Thymus (tissue), 11 donors: Measurements from ENCODE around the gene RSU1. TPM values are rescaled to one million over a fixed set of nuclear protein-coding genes. Genes with fewer than 3 reads are reported as not detected.

ENCODE experiments used
- DNase-seq, 9 donors: peaks; one replicate each; pipeline ENCODE4 v3.0.0-alpha.2; 2013; ENCODE audit warnings: low spot score in 9 of 9, low read depth in 6 of 9, missing footprints in 1 of 9
- H3K27ac ChIP-seq, 2 donors: one replicate each; pipeline ENCODE4 v1.5.1; 2013; ENCODE audit warnings: control low read depth in 1 of 2, low read depth in 1 of 2, low read length in 1 of 2, mild to moderate bottlenecking in 1 of 2, moderate library complexity in 1 of 2
- H3K27me3 ChIP-seq, 2 donors: one replicate each; pipeline ENCODE4 v1.5.1; 2013; ENCODE audit warnings: low read length in 1 of 2; ENCODE audit not compliant: control insufficient read depth in 2 of 2, insufficient read depth in 1 of 2
- H3K36me3 ChIP-seq, 2 donors: one replicate each; pipeline ENCODE4 v1.5.1; 2013; ENCODE audit warnings: low read length in 1 of 2, mild to moderate bottlenecking in 1 of 2, moderate library complexity in 1 of 2; ENCODE audit not compliant: control insufficient read depth in 2 of 2, insufficient read depth in 2 of 2
- H3K4me1 ChIP-seq, 2 donors: one replicate each; pipeline ENCODE4 v1.5.1; 2013; ENCODE audit warnings: low read length in 2 of 2; ENCODE audit not compliant: control insufficient read depth in 2 of 2, insufficient read depth in 2 of 2
- H3K4me3 ChIP-seq, 2 donors: one replicate each; pipeline ENCODE4 v1.5.1; 2013; ENCODE audit warnings: low read length in 2 of 2, control low read depth in 1 of 2, mild to moderate bottlenecking in 1 of 2
- H3K9me3 ChIP-seq, 2 donors: one replicate each; pipeline ENCODE4 v1.5.1; 2013; ENCODE audit warnings: low read length in 1 of 2, mild to moderate bottlenecking in 1 of 2; ENCODE audit not compliant: control insufficient read depth in 2 of 2, insufficient read depth in 1 of 2
- WGBS: extraction: QIAGEN DNeasy Blood & Tissue Kit; methylation state at CpG from one replicate; pipeline ENCODE4 v1.1.7; 2013; 5-methylcytosine and 5-hydroxymethylcytosine counted together
- polyA plus RNA-seq: library from polyadenylated mRNA; stranded (reverse); fragments of 200-250 nt; gene quantifications from one replicate; pipeline ENCODE4 v1.2.3, GENCODE V29; 2013
- total RNA-seq: library from RNA; stranded (reverse); fragments of 120-200 nt; gene quantifications from one replicate; pipeline ENCODE4 v1.2.4, GENCODE V29; 2013
- donor health status: healthy.

Gene RSU1
- total and polyA plus RNA-seq, 2 donors, result 40.1 to 53.2 TPM

GRCh38 chr10:16547973-16548372 is 269.3 kb downstream of the RSU1 start:
- Histone ChIP-seq H3K4me3 (no peak overlapping the region), H3K27ac (no peak overlapping the region), H3K9me3 (no peaks in the 10 kb centered on the region), H3K27me3 (no peaks in the 10 kb centered on the region), H3K4me1 (no peaks in the 10 kb centered on the region), H3K36me3 (no peaks in the 10 kb centered on the region)
- no peak for DNase-seq
- 95% methylated on average over 4 of the region's 4 CpGs for WGBS

DNA sequence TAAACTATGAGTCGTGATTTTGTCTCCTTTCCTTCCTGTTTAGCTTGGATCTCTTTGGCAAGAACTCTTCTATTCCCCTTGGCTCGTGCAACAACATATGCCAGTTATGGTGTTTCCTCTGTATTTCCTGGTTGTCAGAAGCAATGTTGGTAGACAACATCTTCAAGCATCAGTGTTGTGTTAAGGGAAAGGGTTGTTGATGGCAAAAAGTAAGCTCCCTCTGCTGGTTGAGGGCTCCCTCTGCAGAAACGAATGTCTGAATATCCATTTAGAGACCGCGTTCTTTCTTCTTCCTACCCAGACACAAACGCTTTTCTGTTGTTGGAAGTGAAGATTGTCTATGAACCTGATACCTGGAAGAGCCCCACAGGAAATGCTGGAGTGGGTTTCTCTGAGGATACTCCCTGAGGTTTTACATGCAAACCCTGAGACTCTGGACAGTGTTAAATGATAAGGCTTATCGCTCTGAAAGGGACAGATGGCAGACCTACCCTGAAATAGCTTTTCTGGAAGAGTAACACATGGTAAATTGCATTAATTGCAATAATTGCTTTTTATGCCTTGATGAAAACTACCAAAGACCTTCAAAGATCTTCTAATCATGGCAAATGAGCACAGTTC is 272.0 kb downstream of the RSU1 start:
- 34% methylated on average over 7 of the region's 7 CpGs for WGBS

DNA sequence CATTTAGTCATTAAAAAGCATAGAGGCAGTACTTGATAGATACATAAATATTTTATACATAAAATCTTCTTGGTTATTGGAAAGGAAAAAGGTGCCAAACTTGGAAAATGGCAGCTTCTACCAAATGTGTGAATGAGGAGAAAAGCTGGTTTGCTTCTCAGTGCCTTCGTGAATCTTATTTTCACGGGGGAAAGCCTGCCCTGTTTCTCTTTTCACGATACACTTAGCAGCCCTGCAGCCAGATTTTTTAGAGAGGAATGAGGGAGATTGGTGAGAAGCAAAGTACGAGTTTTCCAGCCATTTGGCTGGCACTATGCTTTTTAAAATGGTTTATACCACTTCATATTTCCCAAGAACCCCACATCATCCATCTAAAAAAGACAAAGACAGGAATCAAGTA is 272.6 kb downstream of the RSU1 start:
- H3K27ac ChIP-seq, result no peak overlapping the region
- 91% methylated on average over 4 of the region's 4 CpGs for WGBS
- DNase-seq, result no peak
- no peak overlapping the region for H3K4me3 ChIP-seq
- H3K9me3 ChIP-seq, result no peaks in the 10 kb centered on the region
- no peaks in the 10 kb centered on the region for H3K4me1 ChIP-seq
- H3K27me3 ChIP-seq, result no peaks in the 10 kb centered on the region
- H3K36me3 ChIP-seq, result no peaks in the 10 kb centered on the region

More for the DNA sequence above, 272.0 kb downstream of the RSU1 start:
- peak in 4 of 9 donors; percentile 4 to 36 (median 18) for DNase-seq
- Histone ChIP-seq H3K27ac (no peak overlapping the region), H3K9me3 (no peaks in the 10 kb centered on the region), H3K4me3 (no peak overlapping the region), H3K27me3 (no peaks in the 10 kb centered on the region), H3K4me1 (no peaks in the 10 kb centered on the region), H3K36me3 (no peaks in the 10 kb centered on the region)

- WGBS, result 90% methylated on average over 3 of the region's 3 CpGs
- H3K9me3 ChIP-seq, result no peaks in the 10 kb centered on the region
- H3K27ac ChIP-seq, result no peak overlapping the region
- DNase-seq, result no peak
- no peaks in the 10 kb centered on the region for H3K4me1 ChIP-seq
- no peaks in the 10 kb centered on the region for H3K27me3 ChIP-seq
- H3K4me3 ChIP-seq, result no peak overlapping the region
- no peaks in the 10 kb centered on the region for H3K36me3 ChIP-seq
Observed at GRCh38 chr10:16544099-16544498, 273.1 kb downstream of the RSU1 start.
